ENCODE results near the gene MEPCE. TPM values are rescaled to one million over a fixed set of nuclear protein-coding genes. Genes with fewer than 3 reads are reported as not detected.

Gene MEPCE
- total and polyA plus RNA-seq, 2 of the 8 experiments (the other 6 are each of a cell fraction or from before 2014, with no cell fraction given) = 22.8 to 48.8 TPM

DNA sequence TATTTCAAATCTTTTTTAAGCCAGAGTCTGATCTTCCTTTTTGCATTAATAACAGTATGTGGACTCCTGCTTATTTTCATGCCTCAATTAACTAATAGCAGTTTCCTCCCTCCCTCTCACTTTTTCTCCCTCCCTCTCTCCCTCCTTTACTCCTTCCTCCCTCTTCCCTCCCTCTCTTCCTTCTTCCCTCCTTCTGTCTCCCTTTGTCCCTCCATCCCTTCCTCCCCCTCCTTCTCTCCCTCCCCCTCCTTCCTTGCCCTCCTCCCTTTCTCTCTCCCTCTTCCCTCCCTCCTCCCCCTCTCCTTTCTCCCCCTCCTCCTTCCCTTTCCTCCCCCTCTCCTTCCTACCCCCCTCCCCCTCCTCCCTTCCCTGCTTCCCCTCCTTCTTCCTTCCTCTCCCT, 3.1 kb upstream of the MEPCE start:
- no peak for DNase-seq (ENCODE audit: low read depth in 1 of 2, low spot score in 2 of 2)
- H2BK5ac ChIP-seq (ENCODE audit: low read depth, low read length) = no peak overlapping the region
- CTCF ChIA-PET (ENCODE audit: partially characterized antibody) = interaction anchor here (0.7 to 1.3 kb wide), 2 partner anchors 43 to 139 kb away, joined by 3 to 4 read pairs; no protein-coding TSS in a partner anchor

More for the DNA sequence above, 3.1 kb upstream of the MEPCE start:
- no peak overlapping the region for H2BK120ac ChIP-seq (replicated peaks; ENCODE audit: low read depth, low read length)
- no peak overlapping the region for H3K23ac ChIP-seq (ENCODE audit: insufficient read length)
- H3K4me3 ChIP-seq (ENCODE audit: extremely low read depth in 1 of 4, insufficient read depth in 2 of 4, low read depth in 3 of 4, low read length in 4 of 4) = no peak overlapping the region
- H3K27ac ChIP-seq (ENCODE audit: low read depth, low read length) = no peak overlapping the region
- no peak overlapping the region for H2BK12ac ChIP-seq (ENCODE audit: low read depth, low read length)
- no peak overlapping the region for H3K18ac ChIP-seq (ENCODE audit: extremely low read depth, low read length)
- H2AFZ ChIP-seq (ENCODE audit: low read length) = no peak overlapping the region
- H2BK20ac ChIP-seq (ENCODE audit: low read length) = no peak overlapping the region
- FAIRE-seq = no peak
- H3K23me2 ChIP-seq (ENCODE audit: low read depth, low read length) = peaks cover 8% of the 10 kb centered on the region; the same call in 1 of the 2 replicates
- H2AK5ac ChIP-seq (ENCODE audit: low read depth, low read length) = no peak overlapping the region
- H3K79me2 ChIP-seq (ENCODE audit: control insufficient read depth in 1 of 2, insufficient read depth in 2 of 2, low read length in 2 of 2) = peaks cover 0 to 12% of the 10 kb centered on the region in 2 experiments; a peak in 3 of 4 replicates
- TF ChIP-seq TAF7 (optimal IDR thresholded peaks at IDR 0.05; ENCODE audit: borderline replicate concordance, low read depth, low read length) = no peak
- TF ChIP-seq POLR2AphosphoS5 (IDR thresholded peaks at IDR 0.05; ENCODE audit: low read depth, low read length) = no peak
- no peak for TF ChIP-seq HDAC6 (IDR thresholded peaks at IDR 0.05; ENCODE audit: low read depth, low read length)
- TF ChIP-seq SIN3A (conservative IDR thresholded peaks at IDR 0.05 in 1 of 2, IDR thresholded peaks at IDR 0.05 in 1 of 2; ENCODE audit: low read depth in 1 of 2, low read length in 2 of 2) = no peak
- TF ChIP-seq JUN (IDR thresholded peaks at IDR 0.05; ENCODE audit: low read depth, low read length) = no peak
- H3K4me1 ChIP-seq (replicated peaks in 1 of 4; ENCODE audit: control insufficient read depth in 3 of 4, insufficient read depth in 4 of 4, low read length in 3 of 4) = peaks cover 0 to 12% (median 7%) of the 10 kb centered on the region in 4 experiments; a peak in 6 of 7 replicates
- no peak overlapping the region for H2BK15ac ChIP-seq (ENCODE audit: low read length)
- no peak overlapping the region for H3K56ac ChIP-seq (replicated peaks; ENCODE audit: insufficient read length, low read depth, low read length)
- POLR2A ChIA-PET (ENCODE audit: partially characterized antibody) = interaction anchor here (0.9 to 4.2 kb wide), 2 partner anchors 15 to 19 kb away, joined by 3 to 62 read pairs; no protein-coding TSS in a partner anchor
- no peak overlapping the region for H3K4ac ChIP-seq (replicated peaks; ENCODE audit: insufficient read length, low read depth, low read length)
- H3K14ac ChIP-seq (ENCODE audit: insufficient read length) = no peak overlapping the region
- no peak overlapping the region for H3K9ac ChIP-seq (replicated peaks in 1 of 4; ENCODE audit: extremely low read depth in 1 of 4, low read depth in 3 of 4, low read length in 3 of 4)
- H3K36me3 ChIP-seq (ENCODE audit: control insufficient read depth in 2 of 4, insufficient read depth in 4 of 4, low read length in 3 of 4) = peaks cover 0 to 8% (median 0%) of the 10 kb centered on the region in 4 experiments; a peak in 1 of 8 replicates
- 0 out of 2 replicates have a peak, but pooled peaks cover 2% of the 10 kb centered on the region for H3K79me1 ChIP-seq (ENCODE audit: low read depth, low read length)
- no peak overlapping the region for H3K4me2 ChIP-seq (ENCODE audit: insufficient read depth in 1 of 2, low read depth in 2 of 2, low read length in 2 of 2)
- H4K8ac ChIP-seq (ENCODE audit: extremely low read depth, insufficient read depth, low read length) = no peak overlapping the region
- peaks cover 0 to 6% (median 6%) of the 10 kb centered on the region in 4 experiments; a peak in 4 of 7 replicates for H3K27me3 ChIP-seq (replicated peaks in 1 of 4; ENCODE audit: control insufficient read depth in 3 of 4, extremely low read depth in 1 of 4, insufficient read depth in 3 of 4, low read length in 3 of 4)
- peaks cover 0 to 4% of the 10 kb centered on the region in 2 experiments for H4K20me1 ChIP-seq (replicated peaks in 1 of 2; ENCODE audit: control insufficient read depth in 1 of 2, insufficient read depth in 2 of 2, low read length in 2 of 2)
- H3K9me3 ChIP-seq (ENCODE audit: insufficient read depth in 2 of 2, low read depth in 1 of 2, low read length in 1 of 2) = peaks cover 0 to 6% of the 10 kb centered on the region in 2 experiments; a peak in 1 of 4 replicates
- no peak overlapping the region for H4K91ac ChIP-seq (replicated peaks; ENCODE audit: insufficient read length, low read length)
- no peak overlapping the region for H4K5ac ChIP-seq (ENCODE audit: insufficient read length, low read depth, low read length)

All from H1 (cell line).